ENCODE results near the gene RNF208.

- TF ChIP-seq CREB1 (IDR thresholded peaks at IDR 0.05; ENCODE audit: low read depth) (no peak), MAX (IDR thresholded peaks at IDR 0.05; ENCODE audit: low read depth, low read length) (no peak)
Observed at GRCh38 chr9:137188086-137188489, 34.0 kb downstream of the RNF208 start.
